Calu3 (cell line): Measurements from ENCODE around the gene LEFTY1. TPM values are rescaled to one million over a fixed set of nuclear protein-coding genes. Genes with fewer than 3 reads are reported as not detected.

ENCODE experiments used
- BruUV-seq: library from RNA; stranded (reverse); fragments of 400-500 nt; replicated peaks from 2 replicates; lab custom pipeline; 2021; lab: Mats Ljungman, UMichigan
- CTCF ChIA-PET: fragments of 300-600 bp; sonication (Branson Sonifier 250); formaldehyde crosslinking; loops from one replicate; lab custom pipeline; 2022; ENCODE audit warnings: antibody characterized with exemption; lab: Charles Lee
- DNase-seq: peaks from one replicate; pipeline ENCODE4 v3.0.0; 2022
- H3K27ac Mint-ChIP-seq: one replicate; pipeline ENCODE4 v1.8.0; 2022; ENCODE audit warnings: mixed read lengths; ENCODE audit not compliant: unreplicated experiment
- H3K27me3 Mint-ChIP-seq: one replicate; pipeline ENCODE4 v1.8.0; 2022; ENCODE audit warnings: mixed read lengths; ENCODE audit not compliant: unreplicated experiment
- H3K36me3 Mint-ChIP-seq: one replicate; pipeline ENCODE4 v1.8.0; 2022; ENCODE audit warnings: mild to moderate bottlenecking, moderate library complexity, mixed read lengths; ENCODE audit not compliant: insufficient read depth, unreplicated experiment
- H3K4me1 Mint-ChIP-seq: one replicate; pipeline ENCODE4 v1.8.0; 2022; ENCODE audit warnings: mild to moderate bottlenecking, low read depth, mixed read lengths; ENCODE audit not compliant: unreplicated experiment
- H3K4me3 Mint-ChIP-seq: one replicate; pipeline ENCODE4 v1.8.0; 2022; ENCODE audit warnings: mild to moderate bottlenecking, low read depth, moderate library complexity, mixed read lengths; ENCODE audit not compliant: unreplicated experiment
- H3K9me3 Mint-ChIP-seq: one replicate; pipeline ENCODE4 v1.8.0; 2022; ENCODE audit warnings: low read depth, mixed read lengths; ENCODE audit not compliant: unreplicated experiment
- CTCF ChIP-seq: fragments of 200-600 bp; IDR thresholded peaks from one replicate; pipeline ENCODE4 v1.8.0; 2022; ENCODE audit warnings: antibody characterized with exemption; ENCODE audit not compliant: unreplicated experiment
- intact Hi-C: fragments of 100-400 bp; cut with micrococcal nuclease; formaldehyde crosslinking; loops from one replicate; pipeline ENCODE4 v1.10.0; 2022; ENCODE audit not compliant: unreplicated experiment
- total RNA-seq: library from RNA; stranded (reverse); gene quantifications from 2 replicates; pipeline ENCODE4 v1.2.3, GENCODE V29; 2022

The LEFTY1 gene
- total RNA-seq, 1 experiment from 2014 or later, result not detected

GRCh38 chr1:225868631-225869330 is 20.2 kb downstream of the LEFTY1 start:
- CTCF ChIA-PET, result interaction anchor here (0.6 kb wide), 1 partner anchor 16 kb away, joined by 4 read pairs; no protein-coding TSS in a partner anchor
- H3K27me3 Mint-ChIP-seq, result no peaks in the 10 kb centered on the region
- no peaks in the 10 kb centered on the region for H3K9me3 Mint-ChIP-seq
- TF ChIP-seq CTCF, result no peak
- no TSS peak for BruUV-seq
- H3K4me1 Mint-ChIP-seq, result peaks cover 22% of the 10 kb centered on the region
- intact Hi-C loops, result no loop called here
- DNase-seq, result no peak
- H3K4me3 Mint-ChIP-seq, result no peak overlapping the region
- H3K36me3 Mint-ChIP-seq, result peaks cover 94% of the 10 kb centered on the region
- H3K27ac Mint-ChIP-seq, result peak overlapping the region; percentile 16

- TF ChIP-seq CTCF, result no peak
- CTCF ChIA-PET, result no interaction called here
- Mint-ChIP-seq H3K36me3 (peaks cover 94% of the 10 kb centered on the region), H3K9me3 (no peaks in the 10 kb centered on the region), H3K4me3 (no peak overlapping the region), H3K27ac (peak overlapping the region; percentile 63), H3K4me1 (peaks cover 13% of the 10 kb centered on the region), H3K27me3 (no peaks in the 10 kb centered on the region)
- no peak for DNase-seq
- intact Hi-C loops, result no loop called here
- no TSS peak for BruUV-seq
Measured at GRCh38 chr1:225866981-225867380, 22.0 kb downstream of the LEFTY1 start.

GRCh38 chr1:225866061-225866837 is 22.7 kb downstream of the LEFTY1 start:
- BruUV-seq, result no TSS peak
- H3K27me3 Mint-ChIP-seq, result no peaks in the 10 kb centered on the region
- peaks cover 92% of the 10 kb centered on the region for H3K36me3 Mint-ChIP-seq
- intact Hi-C loops, result no loop called here
- CTCF ChIA-PET, result no interaction called here
- TF ChIP-seq CTCF, result no peak
- no peak overlapping the region for H3K4me3 Mint-ChIP-seq
- peaks cover 5% of the 10 kb centered on the region for H3K4me1 Mint-ChIP-seq
- DNase-seq, result no peak
- no peaks in the 10 kb centered on the region for H3K9me3 Mint-ChIP-seq
- H3K27ac Mint-ChIP-seq, result peak overlapping the region; percentile 63

GRCh38 chr1:225865514-225865913 is 23.4 kb downstream of the LEFTY1 start:
- intact Hi-C loops, result no loop called here
- CTCF ChIA-PET, result no interaction called here
- H3K27me3 Mint-ChIP-seq, result no peaks in the 10 kb centered on the region
- DNase-seq, result no peak
- peak; percentile 11 for TF ChIP-seq CTCF
- no peaks in the 10 kb centered on the region for H3K4me1 Mint-ChIP-seq
- peak overlapping the region; percentile 50 for H3K27ac Mint-ChIP-seq
- H3K4me3 Mint-ChIP-seq, result no peak overlapping the region
- peaks cover 92% of the 10 kb centered on the region for H3K36me3 Mint-ChIP-seq
- H3K9me3 Mint-ChIP-seq, result no peaks in the 10 kb centered on the region
- no TSS peak for BruUV-seq
